GM18868 (cell line): ENCODE data around the gene PITPNM3.
A peak's percentile ranks its signal among the peaks of the same experiment; 100 is the strongest.

Experiments used
- ATAC-seq: cut with Tn5 transposase; IDR thresholded peaks from one replicate; pipeline ENCODE4 v1.9.1; 2021; ENCODE audit warnings: mild to moderate bottlenecking, moderate library complexity; ENCODE audit not compliant: unreplicated experiment

Gene PITPNM3

DNA sequence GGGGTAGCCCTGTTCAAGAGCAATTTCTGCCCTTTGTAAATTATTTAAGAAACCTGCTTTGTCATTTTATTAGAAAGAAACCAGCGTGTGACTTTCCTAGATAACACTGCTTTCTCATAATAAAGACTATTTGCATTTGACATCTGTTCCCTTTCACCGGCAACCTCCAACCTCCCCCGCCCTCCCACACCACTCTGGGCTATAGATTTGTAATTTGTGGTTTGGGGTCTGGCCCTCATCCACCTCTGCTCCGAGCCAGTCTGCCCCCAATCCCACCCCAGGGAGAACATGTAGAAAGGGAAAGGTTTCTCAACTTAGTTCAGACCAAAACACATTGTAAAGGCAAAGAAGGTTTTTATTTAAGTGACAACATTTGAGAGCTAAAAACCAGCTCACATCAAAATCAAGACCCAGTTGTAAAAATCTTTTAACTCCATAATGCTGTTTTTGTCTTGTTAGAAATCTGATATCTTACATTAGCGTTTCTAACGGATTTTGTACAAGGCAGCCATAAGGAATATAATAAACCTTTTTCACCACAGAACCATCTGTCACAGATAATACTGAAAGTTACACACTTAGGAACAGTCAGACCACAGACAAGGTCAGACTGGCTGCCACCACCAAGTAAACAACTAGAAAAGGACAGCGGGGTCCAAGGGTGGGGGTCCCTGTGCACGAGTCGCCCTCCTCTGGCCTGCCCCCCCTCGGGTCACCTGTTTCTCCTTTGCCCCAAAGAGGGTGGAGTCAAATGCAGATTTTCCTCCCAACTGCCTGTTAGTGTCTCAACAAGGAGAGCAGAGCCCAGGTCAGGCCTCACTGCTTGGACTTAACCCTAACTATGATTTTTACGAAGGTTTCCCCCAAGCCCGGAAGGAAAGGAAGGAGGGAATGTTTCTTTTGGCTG, 105.2 kb downstream of the PITPNM3 start:
- ATAC-seq = no peak

DNA sequence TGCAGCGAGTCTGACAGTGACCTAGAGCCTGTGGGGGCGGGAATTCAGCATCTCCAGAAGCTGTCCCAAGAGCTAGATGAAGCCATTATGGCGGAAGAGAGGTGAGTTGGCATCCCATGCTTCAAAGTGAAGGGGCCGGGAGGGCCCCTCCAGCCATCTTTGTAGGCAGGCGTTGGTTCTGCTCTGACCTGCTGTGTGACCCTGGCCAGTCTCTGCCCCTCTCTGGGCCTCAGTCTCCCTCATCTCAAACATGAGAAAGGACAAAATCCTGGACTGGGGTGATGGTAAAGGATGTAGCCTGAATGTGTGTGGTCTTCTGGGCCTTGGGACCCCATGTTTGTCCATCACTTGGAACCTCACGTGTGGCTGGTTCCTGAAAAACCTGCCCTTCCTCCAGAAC, 107.0 kb downstream of the PITPNM3 start:
- ATAC-seq = no peak

DNA sequence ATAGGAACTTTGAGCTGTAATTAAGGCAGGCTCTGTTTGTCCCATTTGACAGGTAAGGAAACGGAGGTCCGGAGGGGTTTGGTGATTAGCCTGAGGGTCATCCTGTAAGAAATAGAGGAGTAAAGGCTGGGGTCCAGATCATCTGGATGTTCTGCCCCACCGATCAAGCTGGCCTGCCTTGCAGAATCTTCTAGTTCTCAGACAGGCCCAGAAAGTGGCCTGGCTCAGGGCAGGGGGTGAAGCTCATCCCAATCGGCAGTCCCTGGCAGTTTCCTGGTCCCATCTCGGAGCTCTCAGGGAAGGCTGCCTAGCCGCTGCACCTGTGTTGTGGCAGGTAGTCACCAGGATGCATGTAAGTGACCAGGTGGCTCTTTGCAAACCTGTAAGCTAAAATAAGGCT, 107.9 kb downstream of the PITPNM3 start:
- no peak for ATAC-seq

GRCh38 chr17:6446516-6447100, 109.7 kb downstream of the PITPNM3 start:
- no peak for ATAC-seq

DNA sequence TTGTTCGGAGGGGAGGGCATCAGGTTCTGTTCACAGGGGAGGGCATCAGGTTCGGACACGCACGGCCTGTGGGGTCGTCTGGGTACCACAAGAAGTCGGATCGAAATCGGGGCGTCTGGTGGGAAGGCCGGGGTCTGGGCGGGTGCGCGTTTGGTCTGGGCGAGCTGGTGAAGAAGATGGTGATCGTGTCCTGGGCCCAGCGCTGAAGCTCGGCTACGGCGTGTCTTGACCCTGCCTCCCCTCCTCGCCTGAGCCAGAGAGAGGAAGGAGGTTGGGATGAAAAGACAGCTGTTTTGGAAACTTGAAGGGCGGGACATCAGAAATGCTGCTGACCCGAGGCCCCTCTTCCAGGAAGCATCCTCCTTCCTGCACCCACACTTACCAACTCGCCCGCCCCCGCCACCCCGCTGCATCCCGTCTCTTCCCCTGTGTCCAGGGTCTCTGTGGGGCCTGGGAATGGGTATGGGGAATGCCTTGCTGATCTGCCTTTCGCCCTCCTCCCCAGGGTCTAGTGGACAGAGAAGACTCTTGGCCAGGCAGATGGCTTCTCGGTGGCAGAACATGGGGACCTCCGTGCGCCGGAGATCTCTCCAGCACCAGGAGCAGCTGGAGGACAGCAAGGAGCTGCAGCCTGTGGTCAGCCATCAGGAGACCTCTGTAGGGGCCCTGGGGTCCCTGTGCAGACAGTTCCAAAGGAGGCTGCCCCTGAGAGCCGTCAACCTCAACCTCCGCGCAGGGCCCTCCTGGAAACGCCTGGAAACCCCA, 111.6 kb downstream of the PITPNM3 start:
- ATAC-seq = no peak

- peak; percentile 91 for ATAC-seq
These were observed 112.4 kb downstream of the PITPNM3 start, which contains the start of gene PIMREG for GRCh38 chr17:6443692-6444570. Gene PIMREG, plus strand, starts transcription at chr17:6444455. Its CDS starts 656 bp downstream, at chr17:6445111.

DNA sequence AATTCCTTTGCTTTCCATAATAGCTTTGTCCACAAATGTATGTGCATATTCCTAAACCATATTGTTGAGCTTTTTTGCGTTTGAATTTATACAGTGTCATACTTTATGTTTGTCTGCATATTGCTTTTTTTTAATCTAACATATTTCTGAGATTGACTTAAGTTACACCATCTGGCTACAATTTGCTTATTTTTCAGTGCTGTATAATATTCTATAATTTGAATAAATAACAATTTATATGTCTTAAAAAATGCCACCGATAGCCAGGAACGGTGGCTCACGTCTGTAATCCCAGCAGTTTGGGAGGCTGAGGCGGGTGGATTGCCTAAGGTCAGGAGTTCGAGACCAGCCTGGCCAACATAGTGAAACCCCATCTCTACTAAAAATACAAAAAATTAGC, 113.6 kb downstream of the PITPNM3 start:
- ATAC-seq = no peak

DNA sequence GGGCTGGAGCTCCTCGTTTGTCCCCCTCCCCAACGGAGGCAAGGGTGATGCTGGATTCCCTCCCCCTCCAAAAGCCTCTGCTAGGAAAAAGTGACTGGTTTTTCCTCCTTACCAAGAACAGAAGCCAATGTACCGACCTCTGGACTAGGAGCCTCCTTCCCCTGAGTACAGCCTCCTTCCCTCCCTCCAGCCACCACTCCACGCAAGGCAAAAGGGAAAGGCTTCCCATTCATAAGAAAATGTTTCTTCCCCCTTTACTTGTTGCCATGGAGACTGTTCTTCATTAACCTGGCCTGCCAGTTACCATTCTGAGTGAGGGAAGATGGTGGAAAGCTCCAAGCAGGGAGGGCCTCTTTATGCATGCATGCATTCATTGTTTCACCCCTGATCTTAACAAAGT, 116.4 kb downstream of the PITPNM3 start:
- ATAC-seq = no peak

DNA sequence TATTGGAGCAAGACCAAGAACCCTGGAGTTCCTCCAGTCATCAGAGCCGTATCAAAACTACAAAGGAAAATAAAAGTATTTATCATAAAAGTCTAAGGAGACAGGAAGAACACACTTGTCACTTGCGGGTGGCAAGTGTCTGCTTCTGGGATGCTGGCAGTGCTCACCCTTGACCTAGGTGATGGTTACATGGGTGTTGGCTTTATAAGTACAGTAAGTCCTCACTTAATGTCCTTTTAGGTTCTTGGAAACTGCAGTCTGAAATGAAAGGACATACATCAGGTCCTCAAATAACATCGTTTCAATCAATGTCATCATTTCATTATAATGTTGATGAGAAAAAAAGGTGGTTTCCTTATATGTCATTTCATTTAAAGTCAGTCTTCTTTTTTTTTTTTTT, 118.4 kb downstream of the PITPNM3 start:
- ATAC-seq = no peak

GRCh38 chr17:6437466-6437865, 118.9 kb downstream of the PITPNM3 start:
- ATAC-seq = no peak

DNA sequence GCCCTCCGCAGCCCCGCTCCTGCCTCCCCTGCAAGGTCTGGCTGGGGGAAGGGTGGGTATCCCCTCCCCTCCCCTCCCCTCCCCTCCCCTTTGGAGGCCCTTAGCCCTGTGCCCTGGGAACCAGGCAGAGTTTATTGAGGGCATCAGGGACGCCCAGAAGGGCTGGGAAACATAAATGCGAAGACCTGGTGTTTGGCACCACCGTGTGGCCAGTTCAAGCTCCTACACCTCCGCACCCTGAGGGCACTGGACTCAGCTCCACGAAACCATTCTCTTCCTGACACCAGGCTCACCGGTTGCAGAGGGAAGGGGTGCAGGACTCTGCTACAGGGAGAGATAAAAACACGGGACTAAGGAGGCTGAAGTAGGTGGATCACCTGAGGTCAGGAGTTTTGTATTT, 120.4 kb downstream of the PITPNM3 start:
- ATAC-seq = no peak

DNA sequence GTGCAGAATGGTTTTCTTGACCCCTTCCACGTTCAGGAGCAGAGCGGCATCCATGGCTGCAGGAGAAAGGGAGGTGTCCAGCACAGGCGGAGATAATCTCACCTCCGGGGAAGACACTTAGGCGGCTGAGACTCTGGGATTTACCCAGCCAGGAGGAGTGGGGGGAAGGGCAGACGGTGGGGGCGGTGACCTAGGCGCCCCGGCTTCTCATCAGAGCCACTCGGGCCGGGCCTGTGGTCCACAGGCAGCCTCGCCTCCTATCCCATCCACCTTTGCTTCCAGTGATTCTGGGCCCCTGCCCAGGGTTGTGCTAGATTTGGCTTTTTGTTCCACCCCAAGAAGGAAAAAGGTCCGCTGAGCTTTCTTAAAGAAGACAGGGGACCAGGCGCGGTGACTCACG, 121.3 kb downstream of the PITPNM3 start, which contains the start of gene AIPL1:
AIPL1 (minus strand) TSS at position 71 of the 400 bp plus-strand sequence; CDS start at position 54, 17 bp downstream.
- ATAC-seq = no peak

DNA sequence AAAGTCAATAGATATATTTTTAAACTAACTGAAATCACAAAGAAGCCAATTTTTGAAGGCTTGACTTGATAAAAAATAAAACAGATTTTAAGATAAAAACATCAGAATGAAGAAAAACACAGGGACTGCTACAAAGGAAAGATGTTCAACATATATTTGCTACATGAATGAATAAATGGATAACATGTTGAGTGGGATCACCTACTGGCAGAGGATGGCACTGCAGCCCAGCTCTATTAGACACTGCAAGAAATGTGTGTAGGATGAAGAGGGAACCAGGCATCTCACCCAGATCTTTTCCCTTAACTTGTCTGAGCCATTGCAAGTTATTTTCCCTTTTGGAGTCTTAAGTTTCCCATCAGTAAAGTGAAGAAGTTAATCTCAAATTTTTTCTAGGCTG, 125.6 kb downstream of the PITPNM3 start:
- ATAC-seq = no peak

DNA sequence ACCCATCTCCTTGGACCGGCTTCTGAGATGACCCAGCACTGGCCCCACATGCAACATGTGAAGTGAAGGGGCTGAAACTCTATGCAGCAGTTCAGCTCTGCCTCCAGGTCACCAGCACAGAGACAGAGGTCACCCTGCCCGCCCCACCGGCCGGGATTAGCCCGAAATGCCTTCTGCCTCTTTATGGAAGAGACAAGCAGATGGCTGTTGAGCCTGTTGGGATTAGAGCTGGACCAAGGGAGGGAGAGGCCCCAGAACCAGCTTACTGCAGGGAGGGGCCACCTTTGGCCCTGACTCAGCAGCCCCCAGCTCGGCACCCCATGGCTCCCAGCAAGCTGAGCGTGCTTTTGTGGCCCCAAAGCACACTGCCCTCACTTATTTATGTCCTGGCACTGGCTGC, 127.1 kb downstream of the PITPNM3 start:
- ATAC-seq = no peak

DNA sequence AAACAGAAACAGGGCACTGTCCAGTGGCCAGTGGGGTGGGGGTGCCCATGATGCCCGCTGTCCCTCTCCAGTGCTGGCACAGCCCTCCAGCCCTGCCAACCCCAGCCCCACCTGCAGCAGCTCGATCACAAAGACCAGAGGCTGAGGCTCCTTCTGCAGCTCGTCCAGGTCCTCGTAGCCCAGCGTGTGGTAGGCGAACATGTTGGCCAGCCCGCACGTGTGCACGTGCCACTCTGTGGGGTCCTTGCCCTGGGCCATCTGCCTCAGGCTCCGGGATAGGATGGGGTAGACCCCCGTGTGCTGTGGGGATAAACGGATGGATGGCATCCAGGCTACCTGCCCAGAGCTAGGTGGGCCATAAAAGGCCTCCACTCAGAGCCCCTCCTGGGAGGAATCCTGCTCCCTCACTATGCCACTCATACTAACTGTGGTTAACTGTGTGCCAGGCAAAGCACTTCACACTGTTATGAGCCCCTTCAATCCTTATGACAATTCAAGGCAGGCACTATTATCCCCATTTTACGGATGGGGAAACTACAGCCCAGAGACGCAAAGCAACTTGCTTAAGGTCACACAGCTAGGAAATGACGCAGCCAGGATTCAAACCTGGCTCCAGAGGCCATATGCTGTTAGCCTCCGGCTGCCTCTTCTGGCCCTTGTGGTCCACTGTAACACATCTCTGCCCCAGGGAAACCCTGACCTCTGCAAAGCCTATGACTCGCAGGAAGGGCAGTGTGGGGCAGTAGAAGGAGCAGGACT, 128.0 kb downstream of the PITPNM3 start:
- no peak for ATAC-seq

- ATAC-seq = no peak
These were observed 129.0 kb downstream of the PITPNM3 start for GRCh38 chr17:6427279-6427781.

GRCh38 chr17:6426356-6427101, 129.8 kb downstream of the PITPNM3 start:
- ATAC-seq = no peak

DNA sequence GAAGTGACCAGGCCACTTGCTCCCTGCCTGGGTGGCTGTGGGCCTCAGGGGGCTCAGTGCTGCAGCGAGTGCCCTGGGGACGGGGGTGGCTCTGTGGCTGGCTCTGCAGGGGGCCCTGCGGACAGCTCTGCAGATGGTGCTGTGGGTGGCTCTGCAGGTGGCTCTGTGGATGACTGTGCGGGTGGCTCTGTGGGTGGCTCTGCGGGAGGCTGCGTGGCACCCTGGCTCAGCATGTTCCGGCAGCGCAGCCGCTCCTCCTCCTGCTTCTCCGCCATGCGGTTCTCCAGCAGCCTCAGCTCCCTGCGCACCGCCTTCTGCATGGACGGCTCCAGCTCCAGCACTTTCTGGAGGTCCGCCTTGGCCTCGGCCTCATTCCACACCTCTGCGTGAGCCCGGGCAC, 130.9 kb downstream of the PITPNM3 start:
- no peak for ATAC-seq

GRCh38 chr17:6423931-6424330, 132.4 kb downstream of the PITPNM3 start:
- no peak for ATAC-seq
